Fibroblast of gingiva (primary cell): ENCODE measurements around the gene LRP1B.

ENCODE experiments used
- DNase-seq: peaks from one replicate; pipeline ENCODE4 v3.0.0-alpha.2; 2011; ENCODE audit warnings: low read depth

The LRP1B gene

GRCh38 chr2:141438536-141438935 lies 692.3 kb downstream of the LRP1B start:
- DNase-seq: no peak

- no peak for DNase-seq
Measured at GRCh38 chr2:141437521-141437920, 693.3 kb downstream of the LRP1B start.

DNA sequence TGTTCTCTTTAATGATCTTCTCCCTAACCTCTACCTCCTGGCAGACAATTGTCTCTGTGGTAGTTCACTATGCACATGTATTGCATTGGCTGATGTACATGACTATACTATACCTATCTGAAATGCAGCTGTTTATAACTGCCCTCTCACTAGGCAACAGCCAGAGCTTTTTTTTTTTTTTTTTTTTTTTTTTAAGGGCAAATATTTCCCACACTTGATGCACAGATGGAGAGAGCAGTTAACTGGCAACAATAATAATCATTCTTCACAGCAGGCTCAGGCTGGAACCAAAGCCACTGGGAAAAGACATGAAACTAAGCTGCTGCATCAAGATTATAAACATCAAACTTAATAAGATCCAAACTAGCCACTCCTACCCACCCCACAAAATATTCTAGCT lies 707.7 kb downstream of the LRP1B start:
- DNase-seq: no peak

GRCh38 chr2:141417246-141417797 lies 713.5 kb downstream of the LRP1B start:
- DNase-seq: no peak

DNA sequence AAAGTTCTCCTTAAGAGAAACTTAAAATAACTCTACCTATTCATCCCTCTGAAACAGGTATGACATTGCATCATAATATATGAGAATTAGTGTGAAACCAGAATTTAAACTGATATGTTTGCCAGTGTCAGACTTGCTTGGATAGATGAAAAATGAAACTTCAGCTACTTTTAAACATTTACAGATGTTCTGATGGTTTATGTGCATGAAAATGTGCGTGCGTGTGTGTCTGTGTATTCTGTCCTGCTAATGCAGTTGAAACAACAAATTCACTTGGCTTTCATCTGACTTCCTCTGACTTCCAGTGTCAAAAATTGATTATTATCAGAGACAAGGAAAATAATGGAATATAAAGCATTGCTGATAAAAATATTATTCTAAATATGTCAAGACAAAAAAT lies 719.4 kb downstream of the LRP1B start:
- peak; percentile 66 for DNase-seq

- DNase-seq: no peak
Measured at GRCh38 chr2:141399270-141399669, 731.5 kb downstream of the LRP1B start.

- no peak for DNase-seq
Measured at GRCh38 chr2:141393214-141393545, 737.6 kb downstream of the LRP1B start.

DNA sequence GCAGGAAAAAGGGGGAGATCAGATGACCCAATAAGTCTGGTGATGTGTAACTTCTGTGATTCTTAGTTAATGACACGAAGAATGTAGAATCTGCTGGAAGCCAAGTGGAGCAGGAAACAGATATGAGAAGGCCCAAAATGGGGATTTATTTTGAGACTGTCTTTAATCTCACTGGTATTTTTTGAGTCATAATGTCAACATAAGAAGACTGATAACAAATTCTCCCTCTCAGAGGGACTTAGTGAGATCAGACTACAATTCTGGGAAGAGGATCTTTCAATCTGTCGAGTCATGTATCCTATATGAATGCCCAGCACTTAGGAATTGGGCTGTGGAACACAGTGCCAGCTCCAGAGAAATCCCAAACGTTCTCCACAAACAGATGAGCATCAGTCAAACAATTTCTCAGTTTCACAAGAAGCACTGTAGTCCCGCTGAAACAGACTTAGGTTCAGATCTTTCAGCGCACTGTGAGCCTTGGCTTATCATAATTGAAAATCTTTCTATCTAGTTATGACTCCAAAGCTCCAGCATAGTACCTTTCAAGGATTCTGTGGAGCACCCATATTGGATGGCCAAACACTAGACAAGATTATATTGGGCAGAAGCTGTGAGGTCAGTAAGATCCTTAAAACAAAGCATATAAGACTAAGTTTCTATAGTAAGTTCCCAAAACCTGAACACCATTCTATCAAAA lies 738.2 kb downstream of the LRP1B start:
- DNase-seq: peak; percentile 11

DNA sequence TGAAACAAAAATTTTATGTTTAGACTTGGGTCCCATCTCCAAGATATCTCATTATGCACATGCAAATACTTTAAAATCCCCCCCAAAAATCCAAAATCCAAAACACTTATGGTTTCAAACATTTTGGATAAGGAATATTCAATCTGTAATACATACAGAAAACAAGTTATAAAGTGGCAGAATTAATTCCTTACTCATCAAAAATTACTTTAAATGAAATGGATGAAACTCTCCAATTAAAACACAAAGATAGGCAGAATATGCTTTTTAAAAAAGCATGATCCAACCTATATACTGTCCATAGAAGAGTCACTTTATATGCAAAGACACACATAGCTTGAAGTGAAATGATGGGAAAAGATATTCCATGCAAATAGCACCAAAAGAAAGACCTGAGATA lies 744.6 kb downstream of the LRP1B start:
- DNase-seq: no peak

GRCh38 chr2:141384676-141385075 lies 746.1 kb downstream of the LRP1B start:
- no peak for DNase-seq

GRCh38 chr2:141381946-141382345 lies 748.9 kb downstream of the LRP1B start:
- no peak for DNase-seq

GRCh38 chr2:141380008-141380979 lies 750.5 kb downstream of the LRP1B start:
- DNase-seq: no peak

GRCh38 chr2:141364821-141365220 lies 766.0 kb downstream of the LRP1B start:
- DNase-seq: no peak

- DNase-seq: peak; percentile 46
Measured at GRCh38 chr2:141362311-141362710, 768.5 kb downstream of the LRP1B start.

GRCh38 chr2:141348481-141348880 lies 782.3 kb downstream of the LRP1B start:
- DNase-seq: peak; percentile 58

DNA sequence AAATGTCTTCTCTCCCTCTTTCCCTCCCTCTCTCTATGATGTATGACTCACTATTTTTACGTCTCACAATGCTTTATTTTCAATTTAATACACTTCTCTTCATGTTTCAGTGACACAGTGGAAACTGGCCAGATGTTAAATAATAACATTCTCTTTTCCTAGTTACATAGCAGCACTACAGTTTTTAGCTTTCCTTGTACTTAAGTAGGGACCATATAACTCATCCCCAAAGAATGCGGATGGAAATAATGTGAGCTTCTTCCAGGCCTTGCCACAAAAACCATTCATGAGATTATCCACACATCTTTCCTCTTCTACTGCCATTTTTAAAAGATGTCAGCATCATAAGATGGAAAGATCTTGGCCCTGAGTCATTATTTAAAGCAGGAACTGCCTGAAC lies 789.4 kb downstream of the LRP1B start:
- peak; percentile 80 for DNase-seq

DNA sequence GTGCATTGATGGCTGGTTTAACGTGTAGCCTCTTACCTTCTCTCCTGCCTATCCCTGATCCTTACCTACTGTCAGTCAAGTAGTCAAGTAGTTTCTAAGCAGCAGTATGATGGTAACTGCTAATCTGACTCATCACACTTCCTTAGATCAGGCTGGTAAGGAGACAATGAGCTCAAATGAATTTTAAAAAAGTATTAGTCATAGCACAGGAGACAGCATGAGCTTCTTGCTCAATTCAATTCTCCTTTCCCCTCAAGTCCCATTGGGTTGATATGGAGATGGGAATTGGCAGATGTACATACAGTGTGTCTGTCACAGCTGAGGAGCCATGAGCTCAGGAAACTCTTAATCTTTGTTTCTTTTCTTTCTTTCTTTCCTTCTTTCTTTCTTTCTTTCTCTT lies 799.7 kb downstream of the LRP1B start:
- DNase-seq: peak; percentile 94

- peak; percentile 88 for DNase-seq
Measured at GRCh38 chr2:141329964-141330363, 800.9 kb downstream of the LRP1B start.

GRCh38 chr2:141323571-141323970 lies 807.2 kb downstream of the LRP1B start:
- no peak for DNase-seq

DNA sequence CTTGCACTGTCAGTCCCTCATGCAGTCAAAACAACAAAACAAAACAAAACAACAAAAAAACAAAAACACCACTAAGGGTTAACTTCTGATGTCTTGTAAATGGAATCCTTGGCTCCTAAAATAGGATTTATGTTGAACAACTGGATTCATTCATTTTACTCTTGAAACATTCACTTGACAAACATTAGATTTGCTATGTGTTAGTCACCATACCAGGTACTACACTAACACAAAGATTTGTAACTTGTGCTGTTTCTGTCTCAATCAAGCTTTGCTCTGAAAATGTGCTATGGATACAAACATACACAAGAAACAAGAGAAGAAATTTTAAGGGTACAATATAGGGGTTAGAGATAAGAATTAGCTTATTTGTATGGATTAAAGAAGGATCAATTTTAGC lies 812.8 kb downstream of the LRP1B start:
- peak; percentile 50 for DNase-seq

- no peak for DNase-seq
Measured at GRCh38 chr2:141316606-141317005, 814.2 kb downstream of the LRP1B start.

DNA sequence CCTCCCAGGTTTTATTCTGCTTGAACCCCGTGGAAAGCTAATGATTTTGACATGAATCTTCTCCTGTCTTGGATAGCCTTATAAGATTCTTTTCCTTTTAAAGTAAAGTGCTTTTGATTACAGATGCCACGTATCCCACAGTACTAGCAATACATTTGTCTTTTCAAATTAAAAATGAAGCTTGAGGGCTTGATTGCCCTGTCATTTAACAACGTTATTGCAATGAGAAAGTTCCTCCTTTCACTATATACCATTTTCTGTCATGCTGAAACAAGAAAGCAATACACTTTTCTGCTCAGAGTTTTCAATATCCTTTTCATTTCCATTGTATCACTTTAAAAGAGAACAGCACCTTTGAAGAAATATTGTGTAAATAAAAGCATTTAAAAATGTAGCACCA lies 814.7 kb downstream of the LRP1B start:
- no peak for DNase-seq

- DNase-seq: no peak
Measured at GRCh38 chr2:141313972-141314371, 816.8 kb downstream of the LRP1B start.
